ENCODE results near the gene RNF145.

- TF ChIP-seq CTCF (IDR thresholded peaks at IDR 0.05) (no peak), POLR2A (IDR thresholded peaks at IDR 0.05) (no peak)
These were observed 2.4 kb upstream of the RNF145 start for GRCh38 chr5:159211729-159212174.

Data from esophagus squamous epithelium (tissue), 4 donors.